HEK293 (cell line): Measurements from ENCODE around the gene PKP3.

ENCODE experiments used
- CTCF ChIA-PET: fragments of 350-600 bp; formaldehyde crosslinking; extraction: SDS; loops from one replicate; lab custom pipeline; 2021; ENCODE audit warnings: antibody characterized with exemption; lab: Yijun Ruan, JAX
- POLR2A ChIA-PET: fragments of 300-600 bp; formaldehyde crosslinking; extraction: SDS; loops from one replicate; lab custom pipeline; 2020; ENCODE audit warnings: antibody characterized with exemption, inconsistent platforms; lab: Yijun Ruan, JAX
- H3K27ac ChIP-seq: fragments of 200-500 bp; sonication (Bioruptor generic); 2 replicates; pipeline ENCODE4 v1.5.1; 2014; ENCODE audit warnings: low read depth, low read length, control low read depth, inconsistent platforms; ENCODE audit errors: extremely low read depth
- H3K36me3 ChIP-seq, 2 experiments: fragments of 200-500 bp in 1 of 2; sonication (Bioruptor generic) in 1 of 2; 1 replicate in 1 of 2; 2 replicates in 1 of 2; pipeline ENCODE4 v1.5.1; 2014 to 2017; ENCODE audit warnings: inconsistent platforms in 2 of 2, low read length in 2 of 2; ENCODE audit not compliant: control insufficient read depth in 2 of 2, insufficient read depth in 1 of 2
- H3K4me1 ChIP-seq: fragments of 200-500 bp; sonication (Bioruptor generic); 2 replicates; pipeline ENCODE4 v1.5.1; 2014; ENCODE audit warnings: mild to moderate bottlenecking, low read length, inconsistent platforms; ENCODE audit not compliant: control insufficient read depth, insufficient read depth
- H3K4me3 ChIP-seq: 2 replicates; pipeline ENCODE4 v1.5.1; 2011; ENCODE audit warnings: low read depth, mild to moderate bottlenecking, control low read depth, low read length, moderate library complexity
- H3K9me3 ChIP-seq: fragments of 200-500 bp; sonication (Bioruptor generic); 2 replicates; pipeline ENCODE4 v1.5.1; 2014; ENCODE audit warnings: low read depth, low read length, inconsistent platforms; ENCODE audit not compliant: control insufficient read depth, insufficient read depth
- HOXD13 ChIP-seq: sonication (generic); formaldehyde crosslinking; IDR thresholded peaks from 2 replicates; pipeline ENCODE4 v1.8.0; 2022; ENCODE audit warnings: missing genetic modification reagents, borderline replicate concordance
- KLF8 ChIP-seq: fragments of 450-650 bp; formaldehyde crosslinking; IDR thresholded peaks from 2 replicates; pipeline ENCODE4 v1.5.1; 2016; ENCODE audit warnings: missing biosample characterization, missing genetic modification characterization
- ZBTB1 ChIP-seq: fragments of 450-650 bp; formaldehyde crosslinking; IDR thresholded peaks from 2 replicates; pipeline ENCODE4 v1.5.1; 2016; ENCODE audit warnings: missing biosample characterization, missing genetic modification characterization
- ZFP37 ChIP-seq: fragments of 450-650 bp; formaldehyde crosslinking; IDR thresholded peaks from 2 replicates; pipeline ENCODE4 v1.5.1; 2016; ENCODE audit warnings: missing biosample characterization, missing genetic modification characterization
- ZNF121 ChIP-seq: fragments of 450-650 bp; formaldehyde crosslinking; IDR thresholded peaks from 2 replicates; pipeline ENCODE4 v1.5.1; 2016; ENCODE audit warnings: missing biosample characterization, missing genetic modification characterization
- ZNF2 ChIP-seq: fragments of 450-650 bp; formaldehyde crosslinking; IDR thresholded peaks from 2 replicates; pipeline ENCODE4 v1.5.1; 2016; ENCODE audit warnings: missing biosample characterization, missing genetic modification characterization
- ZNF24 ChIP-seq: fragments of 450-650 bp; formaldehyde crosslinking; IDR thresholded peaks from 2 replicates; pipeline ENCODE4 v1.5.1; 2016; ENCODE audit warnings: missing biosample characterization, missing genetic modification characterization
- ZNF341 ChIP-seq: fragments of 450-650 bp; formaldehyde crosslinking; IDR thresholded peaks from 2 replicates; pipeline ENCODE4; 2016; ENCODE audit warnings: low read depth, missing biosample characterization, missing genetic modification characterization
- ZNF394 ChIP-seq: fragments of 450-650 bp; formaldehyde crosslinking; IDR thresholded peaks from 2 replicates; pipeline ENCODE4 v1.5.1; 2016; ENCODE audit warnings: missing biosample characterization, missing genetic modification characterization, mild to moderate bottlenecking, moderate library complexity, borderline replicate concordance
- ZNF585B ChIP-seq: fragments of 450-650 bp; formaldehyde crosslinking; IDR thresholded peaks from 2 replicates; pipeline ENCODE4 v1.5.1; 2016; ENCODE audit warnings: missing biosample characterization, missing genetic modification characterization
- ZNF658 ChIP-seq: fragments of 450-650 bp; formaldehyde crosslinking; IDR thresholded peaks from 2 replicates; pipeline ENCODE4; 2016; ENCODE audit warnings: missing biosample characterization, missing genetic modification characterization
- TF ChIP-seq, protein P1 (sequence below): fragments of 450-650 bp; formaldehyde crosslinking; IDR thresholded peaks from 2 replicates; pipeline ENCODE4 v1.5.1; 2016; ENCODE audit warnings: missing biosample characterization, missing genetic modification characterization
- TF ChIP-seq, protein P2 (sequence below): fragments of 450-650 bp; formaldehyde crosslinking; IDR thresholded peaks from 2 replicates; pipeline ENCODE4 v1.5.1; 2016; ENCODE audit warnings: missing biosample characterization, missing genetic modification characterization
- TF ChIP-seq, protein P3 (sequence below): fragments of 450-650 bp; formaldehyde crosslinking; IDR thresholded peaks from 2 replicates; pipeline ENCODE4 v1.5.1; 2016; ENCODE audit warnings: missing biosample characterization, missing genetic modification characterization, borderline replicate concordance
- TF ChIP-seq, protein P4 (sequence below): fragments of 450-650 bp; formaldehyde crosslinking; IDR thresholded peaks from 2 replicates; pipeline ENCODE4 v1.5.1; 2017; ENCODE audit warnings: missing biosample characterization, missing genetic modification characterization

The PKP3 gene

DNA sequence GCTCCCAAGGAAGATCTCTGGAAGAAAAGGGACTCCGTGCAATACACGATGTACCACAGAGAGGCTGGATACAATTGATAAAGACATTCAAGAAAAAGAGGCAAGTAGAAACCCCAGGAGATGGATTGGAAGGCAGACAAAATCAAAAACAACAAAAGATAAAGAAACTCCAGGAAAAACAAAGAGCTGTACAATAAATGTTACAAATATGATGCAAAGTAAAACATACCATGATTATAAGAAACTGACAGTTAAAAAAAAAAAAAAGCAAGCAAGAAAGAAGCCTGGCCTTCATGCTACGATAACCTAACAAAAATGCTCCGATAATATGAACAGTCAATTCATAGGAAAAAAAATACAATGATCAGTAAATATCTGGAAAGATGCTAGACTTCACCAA is 31.3 kb downstream of the PKP3 start:
- POLR2A ChIA-PET = no interaction called here

DNA sequence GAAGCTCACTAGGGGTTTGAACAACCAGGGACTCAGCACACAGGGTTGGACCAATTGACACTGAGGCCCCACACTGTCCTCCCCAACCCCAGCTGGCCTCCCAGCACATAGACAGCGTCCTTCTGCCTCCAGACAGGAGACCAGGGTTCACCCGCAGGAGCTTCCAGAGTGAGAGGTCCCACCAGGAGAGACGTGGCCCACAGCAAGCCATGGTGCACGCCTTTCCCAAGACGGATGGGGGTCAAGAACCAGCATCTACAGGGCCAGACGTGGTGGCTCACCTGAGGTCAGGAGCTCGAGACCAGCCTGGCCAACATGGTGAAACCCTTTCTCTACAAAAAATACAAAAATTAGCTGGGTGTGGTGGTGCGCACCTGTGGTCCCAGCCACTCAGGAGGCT is 32.8 kb downstream of the PKP3 start:
- ChIA-PET CTCF (interaction anchor here (0.5 to 1.6 kb wide), 3 partner anchors 21 to 176 kb away, joined by 3 to 4 read pairs (median 3); no protein-coding TSS in a partner anchor), POLR2A (no interaction called here)
- Histone ChIP-seq H3K4me1 (no peaks in the 10 kb centered on the region), H3K9me3 (no peaks in the 10 kb centered on the region), H3K36me3 (no peaks in the 10 kb centered on the region), H3K27ac (no peak overlapping the region), H3K4me3 (no peak overlapping the region)
- TF ChIP-seq, protein P1, sequence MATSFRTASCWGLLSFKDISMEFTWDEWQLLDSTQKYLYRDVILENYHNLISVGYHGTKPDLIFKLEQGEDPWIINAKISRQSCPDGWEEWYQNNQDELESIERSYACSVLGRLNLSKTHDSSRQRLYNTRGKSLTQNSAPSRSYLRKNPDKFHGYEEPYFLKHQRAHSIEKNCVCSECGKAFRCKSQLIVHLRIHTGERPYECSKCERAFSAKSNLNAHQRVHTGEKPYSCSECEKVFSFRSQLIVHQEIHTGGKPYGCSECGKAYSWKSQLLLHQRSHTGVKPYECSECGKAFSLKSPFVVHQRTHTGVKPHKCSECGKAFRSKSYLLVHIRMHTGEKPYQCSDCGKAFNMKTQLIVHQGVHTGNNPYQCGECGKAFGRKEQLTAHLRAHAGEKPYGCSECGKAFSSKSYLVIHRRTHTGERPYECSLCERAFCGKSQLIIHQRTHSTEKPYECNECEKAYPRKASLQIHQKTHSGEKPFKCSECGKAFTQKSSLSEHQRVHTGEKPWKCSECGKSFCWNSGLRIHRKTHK (tag by site-specific recombination) = no peak

More for the DNA sequence above, 31.3 kb downstream of the PKP3 start:
- Histone ChIP-seq H3K4me3 (no peak overlapping the region), H3K36me3 (no peaks in the 10 kb centered on the region), H3K9me3 (no peaks in the 10 kb centered on the region), H3K4me1 (no peaks in the 10 kb centered on the region), H3K27ac (no peak overlapping the region)
- CTCF ChIA-PET = interaction anchor here (1.6 kb wide), 1 partner anchor 23 kb away, joined by 4 read pairs; no protein-coding TSS in a partner anchor
- TF ChIP-seq ZNF121 (tag by site-specific recombination) (no peak), KLF8 (tag by site-specific recombination) (no peak)

DNA sequence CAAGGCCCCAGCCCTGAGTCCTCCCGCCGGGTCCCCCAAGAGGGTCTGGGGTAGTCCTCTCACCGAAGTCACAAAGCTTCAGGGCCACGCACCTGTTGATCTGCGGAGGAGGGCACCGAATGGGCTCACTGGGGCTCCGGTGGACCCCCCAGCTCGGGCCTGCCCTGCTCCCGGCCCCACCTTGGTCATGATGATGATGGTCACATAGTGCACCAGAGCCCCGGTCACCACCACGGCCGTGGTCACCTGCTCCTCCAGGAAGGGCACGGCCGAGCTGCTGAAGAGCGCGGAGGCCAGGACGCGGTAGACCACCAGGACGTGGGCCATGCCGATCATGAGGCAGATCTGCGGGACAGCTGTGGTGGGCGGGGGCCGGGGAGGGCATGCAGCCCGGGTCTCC is 34.3 kb downstream of the PKP3 start:
- no peaks in the 10 kb centered on the region for H3K4me1 ChIP-seq
- POLR2A ChIA-PET = no interaction called here
- H3K27ac ChIP-seq = no peak overlapping the region
- H3K9me3 ChIP-seq = no peaks in the 10 kb centered on the region
- TF ChIP-seq ZBTB1 (tag by site-specific recombination) (no peak), ZFP37 (tag by site-specific recombination) (no peak), ZNF24 (tag by site-specific recombination) (no peak), ZNF585B (tag by site-specific recombination) (no peak), ZNF394 (tag by site-specific recombination) (no peak), ZNF341 (tag by site-specific recombination) (no peak)
- no peak overlapping the region for H3K4me3 ChIP-seq
- no peaks in the 10 kb centered on the region for H3K36me3 ChIP-seq
- CTCF ChIA-PET = interaction anchor here (1.0 kb wide), 1 partner anchor 78 kb away, joined by 3 read pairs; no protein-coding TSS in a partner anchor

DNA sequence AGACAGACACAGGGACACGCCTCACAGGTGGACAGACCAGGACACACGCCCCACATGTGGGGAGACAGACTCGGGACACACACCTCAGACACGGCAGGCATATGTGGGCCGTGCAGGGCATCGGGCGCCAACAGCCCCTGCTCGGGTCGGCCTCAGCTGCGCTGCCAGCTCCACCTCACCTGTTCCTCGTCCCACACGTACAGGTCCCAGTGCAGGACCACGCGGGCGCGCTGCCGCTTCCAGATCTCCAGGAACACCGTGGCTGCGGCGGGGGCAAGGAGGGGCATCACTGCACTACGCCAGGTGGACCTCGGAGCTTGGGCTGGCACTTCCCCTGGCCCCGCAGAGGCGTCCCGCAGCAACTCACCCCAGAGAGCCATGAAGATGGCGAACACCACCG is 35.4 kb downstream of the PKP3 start:
- CTCF ChIA-PET = no interaction called here
- H3K4me1 ChIP-seq = no peaks in the 10 kb centered on the region
- TF ChIP-seq, protein P2, sequence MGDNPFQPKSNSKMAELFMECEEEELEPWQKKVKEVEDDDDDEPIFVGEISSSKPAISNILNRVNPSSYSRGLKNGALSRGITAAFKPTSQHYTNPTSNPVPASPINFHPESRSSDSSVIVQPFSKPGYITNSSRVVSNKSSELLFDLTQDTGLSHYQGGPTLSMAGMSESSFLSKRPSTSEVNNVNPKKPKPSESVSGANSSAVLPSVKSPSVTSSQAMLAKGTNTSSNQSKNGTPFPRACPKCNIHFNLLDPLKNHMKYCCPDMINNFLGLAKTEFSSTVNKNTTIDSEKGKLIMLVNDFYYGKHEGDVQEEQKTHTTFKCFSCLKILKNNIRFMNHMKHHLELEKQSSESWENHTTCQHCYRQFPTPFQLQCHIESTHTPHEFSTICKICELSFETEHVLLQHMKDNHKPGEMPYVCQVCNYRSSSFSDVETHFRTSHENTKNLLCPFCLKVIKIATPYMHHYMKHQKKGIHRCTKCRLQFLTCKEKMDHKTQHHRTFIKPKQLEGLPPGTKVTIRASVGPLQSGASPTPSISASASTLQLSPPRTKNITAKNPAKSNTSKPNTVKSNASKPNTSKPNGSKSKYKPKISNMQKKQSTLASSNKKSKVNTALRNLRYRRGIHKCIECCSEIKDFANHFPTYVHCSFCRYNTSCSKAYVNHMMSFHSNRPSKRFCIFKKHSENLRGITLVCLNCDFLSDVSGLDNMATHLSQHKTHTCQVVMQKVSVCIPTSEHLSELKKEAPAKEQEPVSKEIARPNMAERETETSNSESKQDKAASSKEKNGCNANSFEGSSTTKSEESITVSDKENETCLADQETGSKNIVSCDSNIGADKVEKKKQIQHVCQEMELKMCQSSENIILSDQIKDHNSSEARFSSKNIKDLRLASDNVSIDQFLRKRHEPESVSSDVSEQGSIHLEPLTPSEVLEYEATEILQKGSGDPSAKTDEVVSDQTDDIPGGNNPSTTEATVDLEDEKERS (tag by site-specific recombination) = no peak
- TF ChIP-seq HOXD13 (CRISPR knock-in tag) = no peak
- TF ChIP-seq, protein P3, sequence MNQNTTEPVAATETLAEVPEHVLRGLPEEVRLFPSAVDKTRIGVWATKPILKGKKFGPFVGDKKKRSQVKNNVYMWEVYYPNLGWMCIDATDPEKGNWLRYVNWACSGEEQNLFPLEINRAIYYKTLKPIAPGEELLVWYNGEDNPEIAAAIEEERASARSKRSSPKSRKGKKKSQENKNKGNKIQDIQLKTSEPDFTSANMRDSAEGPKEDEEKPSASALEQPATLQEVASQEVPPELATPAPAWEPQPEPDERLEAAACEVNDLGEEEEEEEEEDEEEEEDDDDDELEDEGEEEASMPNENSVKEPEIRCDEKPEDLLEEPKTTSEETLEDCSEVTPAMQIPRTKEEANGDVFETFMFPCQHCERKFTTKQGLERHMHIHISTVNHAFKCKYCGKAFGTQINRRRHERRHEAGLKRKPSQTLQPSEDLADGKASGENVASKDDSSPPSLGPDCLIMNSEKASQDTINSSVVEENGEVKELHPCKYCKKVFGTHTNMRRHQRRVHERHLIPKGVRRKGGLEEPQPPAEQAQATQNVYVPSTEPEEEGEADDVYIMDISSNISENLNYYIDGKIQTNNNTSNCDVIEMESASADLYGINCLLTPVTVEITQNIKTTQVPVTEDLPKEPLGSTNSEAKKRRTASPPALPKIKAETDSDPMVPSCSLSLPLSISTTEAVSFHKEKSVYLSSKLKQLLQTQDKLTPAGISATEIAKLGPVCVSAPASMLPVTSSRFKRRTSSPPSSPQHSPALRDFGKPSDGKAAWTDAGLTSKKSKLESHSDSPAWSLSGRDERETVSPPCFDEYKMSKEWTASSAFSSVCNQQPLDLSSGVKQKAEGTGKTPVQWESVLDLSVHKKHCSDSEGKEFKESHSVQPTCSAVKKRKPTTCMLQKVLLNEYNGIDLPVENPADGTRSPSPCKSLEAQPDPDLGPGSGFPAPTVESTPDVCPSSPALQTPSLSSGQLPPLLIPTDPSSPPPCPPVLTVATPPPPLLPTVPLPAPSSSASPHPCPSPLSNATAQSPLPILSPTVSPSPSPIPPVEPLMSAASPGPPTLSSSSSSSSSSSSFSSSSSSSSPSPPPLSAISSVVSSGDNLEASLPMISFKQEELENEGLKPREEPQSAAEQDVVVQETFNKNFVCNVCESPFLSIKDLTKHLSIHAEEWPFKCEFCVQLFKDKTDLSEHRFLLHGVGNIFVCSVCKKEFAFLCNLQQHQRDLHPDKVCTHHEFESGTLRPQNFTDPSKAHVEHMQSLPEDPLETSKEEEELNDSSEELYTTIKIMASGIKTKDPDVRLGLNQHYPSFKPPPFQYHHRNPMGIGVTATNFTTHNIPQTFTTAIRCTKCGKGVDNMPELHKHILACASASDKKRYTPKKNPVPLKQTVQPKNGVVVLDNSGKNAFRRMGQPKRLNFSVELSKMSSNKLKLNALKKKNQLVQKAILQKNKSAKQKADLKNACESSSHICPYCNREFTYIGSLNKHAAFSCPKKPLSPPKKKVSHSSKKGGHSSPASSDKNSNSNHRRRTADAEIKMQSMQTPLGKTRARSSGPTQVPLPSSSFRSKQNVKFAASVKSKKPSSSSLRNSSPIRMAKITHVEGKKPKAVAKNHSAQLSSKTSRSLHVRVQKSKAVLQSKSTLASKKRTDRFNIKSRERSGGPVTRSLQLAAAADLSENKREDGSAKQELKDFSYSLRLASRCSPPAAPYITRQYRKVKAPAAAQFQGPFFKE (tag by site-specific recombination) = no peak
- no peak for TF ChIP-seq ZNF658
- TF ChIP-seq, protein P4, sequence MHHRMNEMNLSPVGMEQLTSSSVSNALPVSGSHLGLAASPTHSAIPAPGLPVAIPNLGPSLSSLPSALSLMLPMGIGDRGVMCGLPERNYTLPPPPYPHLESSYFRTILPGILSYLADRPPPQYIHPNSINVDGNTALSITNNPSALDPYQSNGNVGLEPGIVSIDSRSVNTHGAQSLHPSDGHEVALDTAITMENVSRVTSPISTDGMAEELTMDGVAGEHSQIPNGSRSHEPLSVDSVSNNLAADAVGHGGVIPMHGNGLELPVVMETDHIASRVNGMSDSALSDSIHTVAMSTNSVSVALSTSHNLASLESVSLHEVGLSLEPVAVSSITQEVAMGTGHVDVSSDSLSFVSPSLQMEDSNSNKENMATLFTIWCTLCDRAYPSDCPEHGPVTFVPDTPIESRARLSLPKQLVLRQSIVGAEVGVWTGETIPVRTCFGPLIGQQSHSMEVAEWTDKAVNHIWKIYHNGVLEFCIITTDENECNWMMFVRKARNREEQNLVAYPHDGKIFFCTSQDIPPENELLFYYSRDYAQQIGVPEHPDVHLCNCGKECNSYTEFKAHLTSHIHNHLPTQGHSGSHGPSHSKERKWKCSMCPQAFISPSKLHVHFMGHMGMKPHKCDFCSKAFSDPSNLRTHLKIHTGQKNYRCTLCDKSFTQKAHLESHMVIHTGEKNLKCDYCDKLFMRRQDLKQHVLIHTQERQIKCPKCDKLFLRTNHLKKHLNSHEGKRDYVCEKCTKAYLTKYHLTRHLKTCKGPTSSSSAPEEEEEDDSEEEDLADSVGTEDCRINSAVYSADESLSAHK (tag by site-specific recombination) = no peak
- TF ChIP-seq ZNF2 = no peak

More for the DNA sequence above, 35.4 kb downstream of the PKP3 start:
- POLR2A ChIA-PET = no interaction called here
- no peaks in the 10 kb centered on the region for H3K36me3 ChIP-seq
- no peaks in the 10 kb centered on the region for H3K9me3 ChIP-seq
- H3K27ac ChIP-seq = no peak overlapping the region
- H3K4me3 ChIP-seq = no peak overlapping the region
